ENCODE data around the gene HYAL3. TPM values are rescaled to one million over a fixed set of nuclear protein-coding genes. Genes with fewer than 3 reads are reported as not detected.

Gene HYAL3
- polyA plus RNA-seq, 1 donor from 2014 or later = 9.1 TPM

GRCh38 chr3:50319894-50320625 lies 20.9 kb upstream of the HYAL3 start:
- Histone ChIP-seq H4K20me1 (ENCODE audit: insufficient read depth) (no peaks in the 10 kb centered on the region), H3K36me3 (ENCODE audit: insufficient read depth, low read length) (no peaks in the 10 kb centered on the region), H3K9me2 (ENCODE audit: insufficient read depth, low read length) (no peaks in the 10 kb centered on the region), H3K27me3 (ENCODE audit: insufficient read depth, low read depth, low read length) (no peaks in the 10 kb centered on the region), H3K9ac (ENCODE audit: low read length) (peak overlapping the region; percentile 96), H3F3A (ENCODE audit: insufficient read depth, low read length, poor library complexity, severe bottlenecking) (no peaks in the 10 kb centered on the region), H3K9me3 (ENCODE audit: low read length) (no peaks in the 10 kb centered on the region), H3K79me2 (replicated peaks; ENCODE audit: insufficient read depth, low read length) (peaks cover 23% of the 10 kb centered on the region), H3K4me3 (ENCODE audit: low read length) (peak overlapping the region; percentile 93), H3K4me2 (ENCODE audit: low read length) (peak overlapping the region; percentile 87), H2AFZ (ENCODE audit: low read depth, low read length) (peak overlapping the region; percentile 54), H3K27ac (ENCODE audit: low read length) (peak overlapping the region; percentile 94)
- TF ChIP-seq, protein P1, sequence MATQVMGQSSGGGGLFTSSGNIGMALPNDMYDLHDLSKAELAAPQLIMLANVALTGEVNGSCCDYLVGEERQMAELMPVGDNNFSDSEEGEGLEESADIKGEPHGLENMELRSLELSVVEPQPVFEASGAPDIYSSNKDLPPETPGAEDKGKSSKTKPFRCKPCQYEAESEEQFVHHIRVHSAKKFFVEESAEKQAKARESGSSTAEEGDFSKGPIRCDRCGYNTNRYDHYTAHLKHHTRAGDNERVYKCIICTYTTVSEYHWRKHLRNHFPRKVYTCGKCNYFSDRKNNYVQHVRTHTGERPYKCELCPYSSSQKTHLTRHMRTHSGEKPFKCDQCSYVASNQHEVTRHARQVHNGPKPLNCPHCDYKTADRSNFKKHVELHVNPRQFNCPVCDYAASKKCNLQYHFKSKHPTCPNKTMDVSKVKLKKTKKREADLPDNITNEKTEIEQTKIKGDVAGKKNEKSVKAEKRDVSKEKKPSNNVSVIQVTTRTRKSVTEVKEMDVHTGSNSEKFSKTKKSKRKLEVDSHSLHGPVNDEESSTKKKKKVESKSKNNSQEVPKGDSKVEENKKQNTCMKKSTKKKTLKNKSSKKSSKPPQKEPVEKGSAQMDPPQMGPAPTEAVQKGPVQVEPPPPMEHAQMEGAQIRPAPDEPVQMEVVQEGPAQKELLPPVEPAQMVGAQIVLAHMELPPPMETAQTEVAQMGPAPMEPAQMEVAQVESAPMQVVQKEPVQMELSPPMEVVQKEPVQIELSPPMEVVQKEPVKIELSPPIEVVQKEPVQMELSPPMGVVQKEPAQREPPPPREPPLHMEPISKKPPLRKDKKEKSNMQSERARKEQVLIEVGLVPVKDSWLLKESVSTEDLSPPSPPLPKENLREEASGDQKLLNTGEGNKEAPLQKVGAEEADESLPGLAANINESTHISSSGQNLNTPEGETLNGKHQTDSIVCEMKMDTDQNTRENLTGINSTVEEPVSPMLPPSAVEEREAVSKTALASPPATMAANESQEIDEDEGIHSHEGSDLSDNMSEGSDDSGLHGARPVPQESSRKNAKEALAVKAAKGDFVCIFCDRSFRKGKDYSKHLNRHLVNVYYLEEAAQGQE (IDR thresholded peaks at IDR 0.05; ENCODE audit: borderline replicate concordance) = no peak
- TF ChIP-seq EP300 (conservative IDR thresholded peaks at IDR 0.05; ENCODE audit: poor library complexity, severe bottlenecking) (no peak), MXI1 (conservative IDR thresholded peaks at IDR 0.05; ENCODE audit: poor library complexity, severe bottlenecking) (no peak), EZH2 (IDR thresholded peaks at IDR 0.05; ENCODE audit: borderline replicate concordance, insufficient read depth, low read length, poor library complexity, severe bottlenecking) (no peak), CTCF (IDR thresholded peaks at IDR 0.05; ENCODE audit: poor library complexity, severe bottlenecking) (no peak), RAD21 (conservative IDR thresholded peaks at IDR 0.05) (no peak), TAF1 (IDR thresholded peaks at IDR 0.05; ENCODE audit: low read depth) (no peak), POLR2AphosphoS5 (IDR thresholded peaks at IDR 0.05) (no peak)

GRCh38 chr3:50319181-50319893 lies 20.1 kb upstream of the HYAL3 start:
- H4K20me1 ChIP-seq (ENCODE audit: insufficient read depth) = no peaks in the 10 kb centered on the region
- no peaks in the 10 kb centered on the region for H3F3A ChIP-seq (ENCODE audit: insufficient read depth, low read length, poor library complexity, severe bottlenecking)
- H3K9me2 ChIP-seq (ENCODE audit: insufficient read depth, low read length) = no peaks in the 10 kb centered on the region
- H3K4me3 ChIP-seq (ENCODE audit: low read length) = peak overlapping the region; percentile 93
- no peaks in the 10 kb centered on the region for H3K36me3 ChIP-seq (ENCODE audit: insufficient read depth, low read length)
- TF ChIP-seq EZH2 (IDR thresholded peaks at IDR 0.05; ENCODE audit: borderline replicate concordance, insufficient read depth, low read length, poor library complexity, severe bottlenecking) = no peak
- TF ChIP-seq POLR2AphosphoS5 (IDR thresholded peaks at IDR 0.05) = no peak
- no peak for TF ChIP-seq EP300 (conservative IDR thresholded peaks at IDR 0.05; ENCODE audit: poor library complexity, severe bottlenecking)
- TF ChIP-seq CTCF (IDR thresholded peaks at IDR 0.05; ENCODE audit: poor library complexity, severe bottlenecking) = no peak
- TF ChIP-seq MXI1 (conservative IDR thresholded peaks at IDR 0.05; ENCODE audit: poor library complexity, severe bottlenecking) = no peak
- no peak for TF ChIP-seq TAF1 (IDR thresholded peaks at IDR 0.05; ENCODE audit: low read depth)
- no peak for TF ChIP-seq RAD21 (conservative IDR thresholded peaks at IDR 0.05)
- TF ChIP-seq SMC3 (conservative IDR thresholded peaks at IDR 0.05; ENCODE audit: poor library complexity) = no peak
- TF ChIP-seq, protein P1 (IDR thresholded peaks at IDR 0.05; ENCODE audit: borderline replicate concordance) = no peak
- H3K27ac ChIP-seq (ENCODE audit: low read length) = no peak overlapping the region
- H3K9me3 ChIP-seq (ENCODE audit: low read length) = no peaks in the 10 kb centered on the region
- no peak overlapping the region for H3K4me2 ChIP-seq (ENCODE audit: low read length)
- H3K27me3 ChIP-seq (ENCODE audit: insufficient read depth, low read depth, low read length) = no peaks in the 10 kb centered on the region
- H2AFZ ChIP-seq (ENCODE audit: low read depth, low read length) = no peak overlapping the region
- no peak overlapping the region for H3K9ac ChIP-seq (ENCODE audit: low read length)
- H3K79me2 ChIP-seq (replicated peaks; ENCODE audit: insufficient read depth, low read length) = peaks cover 23% of the 10 kb centered on the region
